Medulla oblongata (tissue), 1 donor: ENCODE measurements around the gene PTPRT.
"Not testable (repeated sequence)": the region's sequence is repeated elsewhere in the genome, so short reads cannot be mapped to it uniquely, and the experiment has no call there.

ENCODE experiments used
- DNase-seq: peaks from one replicate; pipeline ENCODE4 v3.0.0-alpha.2; 2015; ENCODE audit errors: extremely low spot score

Gene PTPRT

DNA sequence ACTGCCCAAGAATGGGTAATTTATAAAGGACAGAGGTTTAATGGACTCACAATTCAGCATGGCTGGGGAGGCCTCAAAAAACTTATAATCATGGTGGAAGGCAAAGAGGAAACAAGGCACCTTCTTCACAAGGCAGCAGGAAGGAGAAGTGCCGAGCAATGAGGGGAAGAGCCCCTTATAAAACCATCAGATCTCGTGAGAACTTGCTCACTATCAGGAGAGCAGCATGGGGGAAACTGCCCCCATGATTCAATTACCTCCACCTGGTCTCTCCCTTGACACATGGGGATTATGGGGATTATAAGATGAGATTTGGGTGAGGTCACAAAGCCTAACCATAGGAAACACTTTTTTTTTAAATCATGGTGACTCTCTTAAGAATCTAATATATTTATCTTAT, 278.9 kb downstream of the PTPRT start:
- DNase-seq: not testable (repeated sequence)

DNA sequence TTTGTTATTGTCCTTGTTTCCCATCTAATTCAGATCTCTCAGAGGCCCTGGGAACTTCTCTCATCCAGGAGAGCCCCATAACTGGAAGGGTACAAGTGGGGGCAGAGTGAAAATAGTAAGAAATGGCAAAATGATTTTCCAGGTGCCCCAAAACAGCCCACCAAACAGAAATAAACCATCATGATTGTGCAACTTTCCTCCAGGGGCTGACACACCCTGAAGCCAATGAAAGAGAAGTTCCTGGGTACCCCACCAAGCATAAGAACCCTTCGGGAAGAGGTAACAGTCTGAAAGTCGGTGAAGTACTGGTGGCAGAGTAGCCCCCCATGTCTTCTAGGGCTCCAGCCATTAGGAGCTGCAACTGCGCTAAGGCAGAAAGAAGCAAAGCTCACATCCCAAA, 282.0 kb downstream of the PTPRT start:
- no peak for DNase-seq

DNA sequence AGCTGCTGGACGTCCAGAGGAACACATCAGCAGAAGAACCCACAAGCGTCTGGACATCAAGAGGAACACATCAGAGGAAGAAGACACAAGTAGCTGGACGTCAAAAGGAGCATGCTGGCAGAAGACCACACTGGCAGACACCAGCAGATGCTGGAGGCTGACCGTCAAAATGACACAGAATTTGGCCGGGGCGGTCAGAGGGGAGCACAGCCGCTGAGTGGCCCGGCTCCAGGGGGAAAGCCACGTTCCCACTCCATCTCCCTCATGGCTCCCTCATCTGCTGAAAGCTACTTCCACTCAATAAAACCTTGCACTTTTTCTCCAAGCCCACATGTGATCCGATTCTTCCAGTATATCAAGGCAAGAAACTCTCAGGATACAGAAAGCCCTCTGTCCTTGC, 283.6 kb downstream of the PTPRT start:
- DNase-seq: no peak

DNA sequence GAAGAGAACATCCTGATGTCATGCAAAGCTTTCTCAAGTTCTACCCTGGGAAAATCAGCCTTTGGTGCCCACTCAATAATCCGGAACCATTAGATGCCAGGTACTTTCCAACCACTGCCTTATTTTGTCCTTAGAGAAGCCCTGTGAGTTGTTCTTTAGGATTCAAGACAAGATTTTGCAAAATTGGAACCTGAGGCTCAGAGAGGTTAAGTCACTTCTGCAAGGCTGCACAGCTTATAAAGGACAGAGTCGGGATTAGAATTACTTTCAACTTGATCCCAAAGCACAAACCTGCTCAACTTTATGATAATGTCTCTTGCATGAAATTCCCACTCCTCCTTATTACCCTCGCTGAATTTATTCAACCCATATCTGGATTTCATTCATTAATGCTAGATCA, 287.2 kb downstream of the PTPRT start:
- no peak for DNase-seq

DNA sequence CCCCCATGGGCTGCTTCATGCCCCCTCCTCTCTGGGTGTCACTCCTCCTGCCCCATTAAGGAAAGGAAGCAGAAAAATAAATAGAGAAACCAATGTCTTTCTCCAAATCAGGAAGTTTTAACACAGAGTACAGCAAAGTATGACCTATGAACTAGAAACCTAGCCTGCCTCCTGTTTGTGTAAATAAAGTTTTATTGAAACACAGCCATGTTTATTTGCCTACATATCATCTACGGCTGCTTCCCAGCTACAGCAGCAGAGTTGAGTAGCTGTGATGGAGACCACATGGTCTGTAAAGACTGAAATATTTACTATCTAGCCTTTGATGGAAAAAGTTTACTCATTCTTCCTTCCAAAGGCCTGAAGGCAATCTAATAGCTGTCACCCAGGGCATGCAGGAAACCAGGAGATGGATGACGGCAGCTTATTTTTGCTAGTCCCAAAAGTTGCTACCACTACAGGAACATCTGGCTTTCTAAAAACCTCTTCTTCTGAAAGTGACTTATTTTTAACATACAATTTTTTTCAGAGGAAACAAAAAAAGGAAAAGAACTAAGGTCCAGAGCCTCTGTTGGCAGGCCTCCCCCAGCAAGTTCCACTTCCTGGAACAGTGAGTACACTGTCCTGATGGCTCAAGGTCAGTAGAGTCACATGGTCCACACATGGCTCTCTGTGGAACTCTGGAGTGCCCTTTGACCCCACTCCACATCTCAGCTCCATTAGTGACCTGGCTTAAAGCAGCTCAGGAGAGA, 287.8 kb downstream of the PTPRT start:
- DNase-seq: no peak

DNA sequence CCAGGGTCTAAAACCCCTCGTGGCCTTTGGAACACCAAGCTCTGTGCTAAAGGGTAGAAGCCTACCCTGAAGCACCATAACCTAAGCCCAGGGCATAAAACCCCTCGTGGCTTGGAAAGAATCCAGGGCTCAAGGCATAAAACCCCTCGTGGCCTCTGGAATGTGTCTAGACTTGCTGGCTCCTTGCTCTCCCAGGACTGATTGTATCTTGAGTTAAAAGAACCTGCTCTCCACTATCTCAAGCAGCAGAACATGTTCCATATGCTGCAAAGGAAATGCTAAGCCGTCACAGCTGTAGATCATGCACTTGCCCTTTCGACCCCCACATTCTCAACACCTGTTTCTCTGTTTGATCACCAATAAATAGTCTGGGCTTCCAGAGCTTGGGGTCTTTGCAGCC, 288.9 kb downstream of the PTPRT start:
- not testable (repeated sequence) for DNase-seq

DNA sequence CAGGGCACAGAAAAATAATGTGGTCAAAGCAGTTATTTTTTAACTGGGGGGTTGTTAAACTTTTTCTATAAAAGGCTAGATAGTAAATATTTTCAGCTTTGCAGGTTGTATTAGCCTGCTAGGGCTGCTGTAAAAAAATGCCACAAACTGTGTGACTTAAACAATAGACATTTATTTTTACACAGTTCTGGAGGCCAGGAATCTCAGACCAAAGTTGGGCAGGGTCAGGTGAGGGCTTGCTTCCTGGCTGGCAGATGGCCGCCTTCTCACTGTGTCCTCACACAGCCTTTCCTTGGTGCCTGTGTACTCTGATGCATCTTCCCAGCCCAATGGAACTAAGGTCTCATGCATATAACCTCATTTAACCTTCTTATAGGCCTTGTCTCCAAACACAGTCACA, 294.7 kb downstream of the PTPRT start:
- no peak for DNase-seq

DNA sequence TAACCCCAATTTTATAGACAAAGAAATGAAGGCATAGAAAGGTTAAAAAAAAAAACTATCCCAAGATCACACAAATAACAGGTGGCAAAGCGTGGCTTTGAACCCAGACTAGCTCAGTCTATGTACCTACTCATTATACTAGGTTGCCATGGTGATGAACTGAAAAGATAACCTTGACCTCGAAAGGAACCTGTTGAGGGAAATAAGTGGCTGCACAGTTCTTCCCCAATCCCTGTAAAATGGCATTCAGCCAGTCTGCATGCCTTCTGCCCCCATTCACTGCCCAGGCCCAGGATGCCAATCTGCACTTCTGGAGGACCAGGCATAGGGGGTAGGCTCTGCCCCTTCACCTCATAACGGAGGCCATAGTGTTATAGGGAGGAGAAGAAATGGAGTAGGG, 295.2 kb downstream of the PTPRT start:
- no peak for DNase-seq

DNA sequence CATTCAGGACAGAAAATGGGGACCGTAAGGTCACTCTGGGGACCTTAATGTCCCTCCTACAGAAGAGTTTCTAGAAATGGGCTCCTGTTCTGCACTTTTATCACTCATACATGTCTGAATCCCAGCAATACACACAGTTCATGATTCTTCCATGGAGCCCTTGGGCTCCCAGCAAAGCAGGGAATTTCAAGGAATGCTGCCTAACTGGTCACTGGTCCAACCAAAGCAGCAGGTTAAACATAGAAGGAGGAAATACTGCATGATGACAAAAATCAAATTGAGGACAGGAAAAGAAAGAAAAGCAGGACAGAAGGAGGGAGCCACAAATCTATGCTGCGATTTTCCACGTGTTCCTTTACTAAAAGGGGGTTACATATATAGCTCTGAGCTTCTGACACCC, 300.2 kb downstream of the PTPRT start:
- no peak for DNase-seq

DNA sequence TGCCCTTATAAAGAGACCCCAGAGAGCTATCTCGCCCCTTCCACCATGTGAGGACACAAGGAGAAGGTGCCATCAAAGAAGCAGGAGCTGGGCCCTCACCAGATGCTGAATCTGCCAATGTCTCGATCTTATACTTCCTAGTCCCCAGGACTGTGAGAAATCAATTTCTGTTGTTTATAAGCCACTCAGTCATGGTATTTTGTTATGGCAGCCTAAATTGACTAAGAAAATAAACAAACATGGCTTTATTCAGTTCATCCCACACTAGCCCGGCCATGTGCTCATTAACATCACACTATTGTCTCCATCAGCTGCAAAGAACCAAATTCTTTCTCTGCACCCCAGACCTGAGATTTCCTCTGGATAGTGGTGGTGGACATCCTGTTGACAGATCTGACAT, 302.4 kb downstream of the PTPRT start:
- no peak for DNase-seq

DNA sequence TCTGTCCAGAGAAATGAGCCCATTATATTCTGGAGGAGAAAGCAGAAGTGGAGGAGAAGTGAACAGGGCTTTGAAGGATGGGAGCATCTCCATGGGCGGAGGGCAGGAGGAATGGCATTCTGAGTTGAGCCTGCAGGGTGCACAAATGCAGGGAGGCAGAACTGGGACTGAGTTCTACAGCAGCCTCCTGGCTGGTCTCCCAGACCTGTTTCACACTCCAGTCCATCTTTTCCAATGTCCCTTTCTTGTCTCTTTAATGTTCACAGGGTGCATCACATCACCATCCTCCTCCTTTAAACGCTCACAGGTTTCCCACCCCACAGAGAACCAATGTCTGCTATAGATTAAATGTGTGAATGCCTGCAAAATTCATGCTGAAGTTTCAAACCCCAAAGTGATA, 302.9 kb downstream of the PTPRT start:
- no peak for DNase-seq

DNA sequence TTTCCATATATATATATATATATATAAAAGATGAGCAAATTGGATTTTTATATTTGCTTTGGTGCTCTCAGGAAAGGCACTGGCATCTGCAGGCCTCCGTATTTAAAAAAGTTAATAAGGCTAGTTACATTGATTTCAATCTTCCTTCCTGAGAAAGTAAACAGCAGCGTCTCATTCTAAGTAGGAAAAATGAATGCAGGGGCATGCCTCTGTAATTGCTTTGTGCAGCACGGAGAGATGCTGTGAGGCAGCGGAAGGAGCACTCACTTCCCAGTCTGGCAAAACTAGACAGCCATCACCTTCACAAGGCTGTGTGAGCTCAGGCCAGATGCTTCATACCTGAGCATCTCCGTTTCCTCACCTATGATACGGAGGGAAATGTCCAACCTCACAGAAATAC, 303.7 kb downstream of the PTPRT start:
- no peak for DNase-seq

DNA sequence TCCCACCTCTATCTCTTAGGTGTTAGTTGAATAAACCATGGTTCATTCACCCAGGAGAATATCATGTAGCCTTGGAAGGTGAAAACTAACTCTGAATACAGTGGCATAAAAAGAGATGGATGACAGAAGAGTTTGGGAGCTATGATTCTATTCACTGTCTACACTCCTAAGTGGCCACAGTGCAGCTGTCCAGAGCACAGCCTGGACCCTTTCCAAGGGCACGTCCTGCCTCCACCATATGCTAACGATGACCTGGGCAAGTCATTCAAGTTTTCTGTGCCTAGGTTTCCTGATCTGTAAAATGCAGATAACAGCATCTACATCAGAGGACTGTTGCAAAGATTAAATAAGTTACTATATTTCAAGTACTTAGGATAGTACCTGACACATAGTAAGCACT, 314.1 kb downstream of the PTPRT start:
- DNase-seq: no peak

DNA sequence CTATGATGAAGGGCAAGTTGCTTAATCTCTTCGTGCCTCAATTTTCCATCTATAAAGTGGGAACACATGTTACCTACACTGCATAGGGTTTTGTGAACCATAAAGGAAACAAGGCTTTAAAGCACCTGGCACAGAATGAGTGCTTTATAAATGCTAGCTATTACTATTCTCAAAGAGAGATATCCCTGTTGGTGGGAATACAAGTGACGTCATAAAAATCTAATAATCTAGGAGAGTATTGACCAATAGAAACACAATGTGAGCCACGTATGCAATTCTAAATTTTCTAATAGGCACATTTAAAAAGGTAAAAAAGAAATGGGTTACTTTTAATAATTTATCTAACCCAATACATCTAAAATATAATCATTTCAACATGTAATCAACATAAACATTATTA, 316.4 kb downstream of the PTPRT start:
- DNase-seq: no peak

DNA sequence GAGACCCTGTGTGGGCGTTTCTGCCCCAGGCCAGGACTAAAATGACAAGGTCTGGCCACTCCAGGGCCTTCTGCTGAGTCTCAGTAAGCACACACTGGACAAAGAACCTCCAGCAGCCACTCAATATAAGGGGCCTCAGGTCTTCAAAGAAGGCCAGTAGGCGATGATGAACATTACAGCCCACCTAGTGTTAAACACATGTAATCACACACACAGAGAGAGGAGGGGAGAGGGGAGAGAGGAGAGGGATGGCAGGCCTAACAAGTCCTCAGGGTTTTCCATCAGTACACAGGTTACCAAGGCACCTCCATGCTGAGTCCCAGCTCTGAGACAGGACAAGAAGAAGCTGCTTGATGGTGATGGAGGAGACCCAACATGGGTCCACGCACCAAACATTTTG, 325.6 kb downstream of the PTPRT start:
- no peak for DNase-seq

DNA sequence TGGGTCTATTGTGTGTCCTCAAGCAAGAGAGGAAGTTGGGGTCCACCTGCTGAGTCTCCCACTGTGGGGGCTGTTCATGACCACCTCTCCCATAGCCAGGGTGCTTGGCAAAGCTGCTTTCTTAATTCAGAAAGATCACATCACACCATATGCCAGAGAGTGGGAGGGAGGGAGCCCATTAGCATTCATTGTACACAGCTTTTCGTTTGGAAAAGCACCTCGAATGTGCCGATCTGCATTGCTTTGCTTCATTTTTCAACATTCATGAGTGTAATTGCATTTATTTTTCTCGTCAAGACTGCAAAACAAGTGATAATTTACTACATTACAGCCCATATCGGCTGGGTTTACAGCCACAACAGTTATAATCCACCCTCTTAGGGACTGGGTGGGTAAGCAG, 327.3 kb downstream of the PTPRT start:
- DNase-seq: no peak

DNA sequence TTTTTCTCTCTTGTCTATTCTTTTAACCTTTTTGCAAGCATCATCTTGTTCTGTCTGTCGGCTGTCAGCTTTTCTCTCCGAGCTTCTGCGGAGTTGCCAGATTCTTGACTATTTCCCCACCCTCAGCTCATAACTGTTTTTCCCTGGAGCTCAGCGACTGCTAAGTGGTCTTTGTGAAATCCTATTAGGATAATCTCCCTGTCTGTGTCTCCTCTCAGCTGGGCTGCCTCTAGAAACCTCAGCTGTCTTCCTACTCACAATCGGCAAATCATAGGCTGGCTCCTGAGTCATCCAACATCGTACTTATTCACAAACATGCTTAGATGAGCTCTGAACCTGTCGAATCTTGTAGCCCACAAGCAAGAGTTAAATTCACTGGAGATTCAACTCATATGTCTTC, 332.3 kb downstream of the PTPRT start:
- no peak for DNase-seq

DNA sequence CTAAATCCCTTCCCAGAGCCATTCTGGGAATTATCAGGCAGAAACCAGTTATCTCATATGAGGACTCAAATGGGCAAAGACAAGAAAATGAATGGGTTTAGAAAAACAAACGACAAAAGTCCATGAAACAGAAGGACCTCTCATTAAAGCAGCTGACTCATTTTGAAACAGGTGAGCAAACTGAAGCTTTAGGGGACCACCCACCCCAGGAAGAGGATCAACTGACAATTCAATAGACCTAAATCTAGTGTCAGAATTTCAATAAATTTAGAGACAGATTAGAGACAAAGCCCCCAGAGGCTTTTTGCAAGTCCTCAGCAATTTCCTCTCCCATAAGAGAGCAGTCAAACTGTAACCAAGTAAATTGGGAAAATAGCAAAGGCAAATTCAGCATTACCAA, 333.8 kb downstream of the PTPRT start:
- DNase-seq: no peak

DNA sequence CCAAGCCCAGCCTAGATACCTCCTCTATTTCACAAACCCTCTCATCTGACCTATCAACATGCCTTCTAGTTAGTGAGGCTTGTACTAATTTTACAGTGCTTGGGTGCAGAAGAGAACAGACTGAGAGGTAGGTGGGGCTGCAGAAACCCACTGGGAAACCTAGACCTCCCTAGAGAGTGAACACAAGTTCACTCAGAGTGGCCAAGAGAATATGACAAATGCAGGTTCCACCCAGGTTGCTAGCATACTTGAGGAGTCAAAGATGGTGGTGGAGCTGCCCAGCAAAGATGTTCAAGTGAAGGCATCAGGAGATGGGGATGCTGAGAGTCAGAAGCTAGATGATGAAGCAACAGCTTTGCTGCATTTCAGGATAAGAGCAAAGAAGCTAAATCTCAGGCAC, 337.0 kb downstream of the PTPRT start:
- no peak for DNase-seq

DNA sequence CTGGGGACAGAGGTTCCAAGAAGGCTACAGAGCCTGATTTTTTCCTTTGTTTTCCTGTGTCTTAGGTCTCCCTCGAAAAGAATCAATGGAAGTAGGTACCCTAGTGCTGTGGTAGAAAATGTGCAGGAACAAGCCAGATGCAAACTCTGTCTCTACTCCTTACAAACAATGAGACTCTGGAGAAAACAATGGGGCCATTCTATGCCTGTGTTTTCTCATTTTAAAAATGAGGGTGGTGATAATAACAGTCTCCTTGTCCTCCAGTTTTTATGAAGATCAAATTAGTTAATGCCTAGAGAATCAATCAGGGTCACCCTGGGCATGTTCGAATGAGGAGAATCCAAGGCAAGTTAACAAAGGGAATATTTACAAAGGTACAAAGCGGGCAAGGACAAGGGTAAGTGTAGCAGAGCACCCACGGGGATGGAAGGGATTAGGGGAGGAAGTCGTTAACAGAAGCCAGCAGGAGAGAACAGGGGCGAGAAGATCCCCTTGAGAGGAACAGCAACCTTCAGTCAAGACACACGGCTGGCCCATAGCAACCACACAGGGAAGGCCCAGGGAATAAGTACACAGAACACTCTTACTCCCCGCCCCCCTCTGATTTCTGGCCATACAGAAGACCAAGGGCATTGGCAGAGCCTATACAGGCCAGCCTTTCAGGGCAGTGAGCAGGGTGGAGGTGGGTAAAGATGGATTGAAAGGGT, 342.8 kb downstream of the PTPRT start:
- DNase-seq: peak; percentile 31

DNA sequence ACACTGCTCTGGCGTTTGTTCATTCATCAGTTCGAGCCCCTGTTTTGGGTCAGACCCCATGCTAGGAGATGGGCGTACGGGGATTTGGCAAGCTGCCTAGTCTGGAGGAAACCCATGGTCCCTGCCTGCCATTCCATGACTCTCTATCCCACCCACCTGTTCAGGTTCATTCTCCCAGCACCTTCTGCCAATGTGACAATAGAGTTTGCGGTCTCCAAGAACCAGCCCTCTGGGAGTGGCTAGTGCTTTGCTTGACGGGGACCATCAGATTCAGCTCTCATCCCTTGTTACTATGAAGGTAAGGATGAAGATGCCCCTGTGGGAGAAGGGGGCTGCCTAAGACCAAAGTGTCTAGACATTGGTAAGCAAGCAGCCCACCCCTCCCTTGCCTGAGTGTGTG, 345.0 kb downstream of the PTPRT start:
- no peak for DNase-seq

DNA sequence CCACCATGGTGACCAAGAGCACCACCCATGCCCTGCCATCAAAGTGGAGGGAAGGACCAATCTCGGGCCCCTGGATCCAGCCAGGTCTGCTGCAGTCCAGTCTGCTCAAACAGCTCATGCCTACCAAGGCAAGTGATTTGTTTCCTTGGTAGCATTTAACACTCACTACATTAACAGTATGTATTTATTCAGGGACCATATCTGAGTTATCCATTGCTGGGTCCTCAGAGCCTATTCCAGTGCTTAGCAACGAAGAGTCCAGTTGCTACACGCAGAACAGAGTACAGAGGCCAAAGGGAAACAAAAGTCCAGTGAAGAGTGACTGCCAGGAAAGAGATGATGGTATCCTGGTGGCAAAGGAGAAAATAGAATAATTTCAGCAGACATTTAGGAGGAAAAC, 352.2 kb downstream of the PTPRT start:
- no peak for DNase-seq

DNA sequence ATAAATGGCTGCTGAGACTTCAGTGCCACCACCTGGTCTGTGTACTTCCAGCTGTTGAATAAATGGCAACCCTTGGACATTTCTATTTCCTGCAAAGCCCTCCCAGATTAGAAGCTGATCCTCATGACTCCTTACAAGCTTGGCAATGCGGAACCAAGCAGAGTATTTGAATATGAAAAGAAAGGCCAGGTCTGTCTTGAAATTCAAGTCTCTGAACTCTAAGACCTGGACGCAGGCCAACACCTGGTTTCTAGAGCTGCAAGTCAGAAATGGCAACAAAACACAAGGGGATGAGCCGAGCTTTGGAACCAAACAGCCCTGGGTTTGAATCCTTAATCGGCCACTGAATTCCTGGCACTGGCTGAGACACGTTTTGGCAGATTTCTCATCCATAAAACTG, 353.4 kb downstream of the PTPRT start:
- no peak for DNase-seq

DNA sequence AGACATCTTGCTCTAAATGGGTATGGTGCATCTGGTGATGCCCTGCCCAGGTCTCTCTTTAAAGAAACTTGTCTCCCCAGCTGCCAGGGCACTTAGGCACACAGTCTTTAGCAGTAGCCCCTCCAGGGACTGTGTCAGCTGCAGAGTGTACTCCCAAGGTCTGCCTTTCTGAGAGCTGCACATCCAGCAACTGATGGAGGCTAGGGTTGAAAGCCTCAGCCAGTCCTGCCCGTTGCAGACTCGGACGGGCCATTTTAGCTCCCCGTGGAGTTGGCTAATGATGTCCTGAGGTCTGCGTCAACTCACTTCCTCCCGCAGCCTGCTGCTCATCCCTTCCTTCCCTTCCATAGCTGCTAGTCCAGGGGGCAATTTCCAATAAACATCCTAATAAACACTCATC, 381.8 kb downstream of the PTPRT start:
- no peak for DNase-seq
